Measurements from ENCODE around the gene RASEF.
A peak's percentile ranks its signal among the peaks of the same experiment; 100 is the strongest.

Gene RASEF

DNA sequence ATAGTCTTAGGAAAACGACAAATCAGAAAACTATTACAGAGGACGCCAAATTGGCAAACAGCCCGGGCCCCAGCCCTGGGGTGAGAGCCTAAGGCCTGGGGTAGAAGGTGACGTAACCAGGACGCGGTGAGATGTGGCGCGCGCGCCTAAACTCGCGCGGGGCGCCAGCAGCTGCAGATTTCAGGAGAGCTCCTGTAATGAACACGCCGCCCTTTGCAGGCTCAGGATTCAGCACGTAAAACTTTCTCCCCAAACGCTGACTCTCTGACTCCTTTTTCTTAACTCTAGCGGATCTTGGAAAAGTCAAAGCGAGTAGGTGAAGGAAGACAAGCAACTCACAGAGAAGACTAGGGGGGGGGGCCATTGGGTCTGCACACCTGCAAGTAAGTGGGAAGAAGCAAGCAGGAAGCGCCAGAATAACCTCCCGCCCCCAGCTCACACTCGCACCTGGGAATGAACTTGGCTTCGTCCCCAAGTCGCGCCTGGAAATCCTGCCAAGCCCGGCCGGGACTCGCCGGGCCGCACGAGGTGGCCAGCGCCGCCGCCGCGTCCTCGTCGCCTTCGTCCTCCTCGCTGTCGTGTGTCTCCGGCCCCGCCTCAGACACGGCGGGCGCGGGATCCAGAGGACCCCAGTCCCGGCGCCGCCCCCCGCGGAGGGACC lies 822 bp downstream of the RASEF start:
- in situ Hi-C loops (cut with HindIII; ENCODE audit: low pct_ligation_motif_present, low pct_unique_long_range_greater_than_20kb, low sequenced_read_pairs), result no loop called here
- DNase-seq, result peak; percentile 71

- in situ Hi-C loops (cut with HindIII; ENCODE audit: low pct_ligation_motif_present, low pct_unique_long_range_greater_than_20kb, low sequenced_read_pairs), result no loop called here
- DNase-seq, result peak; percentile 50
Observed at GRCh38 chr9:83061036-83061435, 1.9 kb downstream of the RASEF start.

GRCh38 chr9:83060556-83060955 lies 2.4 kb downstream of the RASEF start:
- DNase-seq, result no peak
- in situ Hi-C loops (cut with HindIII; ENCODE audit: low pct_ligation_motif_present, low pct_unique_long_range_greater_than_20kb, low sequenced_read_pairs), result no loop called here

DNA sequence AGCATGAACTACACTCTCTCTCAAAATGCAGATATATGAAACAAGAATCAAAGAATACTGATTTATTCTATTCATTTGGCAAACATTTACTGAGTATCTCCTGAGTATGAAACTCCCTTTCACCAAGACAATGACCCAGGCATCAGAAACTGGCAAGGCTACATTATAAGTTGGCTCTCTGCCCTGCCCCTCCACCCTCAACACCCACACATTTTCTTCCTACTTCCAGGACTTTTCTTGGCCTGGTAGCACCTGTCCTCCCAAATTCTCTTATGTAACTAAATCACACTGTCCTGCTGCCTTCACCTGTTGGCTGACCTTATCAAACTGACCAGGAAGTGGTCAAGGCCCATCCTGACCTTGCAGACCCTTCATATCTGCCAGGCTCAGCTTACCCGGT lies 3.5 kb downstream of the RASEF start:
- DNase-seq, result no peak
- in situ Hi-C loops (cut with HindIII; ENCODE audit: low pct_ligation_motif_present, low pct_unique_long_range_greater_than_20kb, low sequenced_read_pairs), result no loop called here

- DNase-seq, result no peak
- in situ Hi-C loops (cut with HindIII; ENCODE audit: low pct_ligation_motif_present, low pct_unique_long_range_greater_than_20kb, low sequenced_read_pairs), result no loop called here
Observed at GRCh38 chr9:83056911-83057310, 6.0 kb downstream of the RASEF start.

DNA sequence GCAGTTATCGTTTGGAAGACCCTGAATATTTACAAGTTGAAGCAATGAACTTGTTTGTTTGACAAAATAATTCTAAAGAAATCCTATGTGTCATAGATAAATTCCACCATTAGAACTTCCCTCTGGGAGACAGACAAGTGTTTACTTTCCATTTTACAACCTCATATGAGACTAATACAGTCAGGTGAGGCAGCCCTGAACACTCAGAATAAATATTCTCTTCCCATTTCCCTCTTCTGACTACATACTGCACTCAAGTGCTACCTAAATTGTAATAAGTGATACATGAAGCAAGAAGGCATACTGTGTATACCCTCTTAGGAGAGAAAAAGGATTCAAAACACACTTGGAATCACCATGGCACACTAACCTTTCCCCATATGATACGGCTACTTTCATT lies 6.8 kb downstream of the RASEF start:
- DNase-seq, result no peak
- in situ Hi-C loops (cut with HindIII; ENCODE audit: low pct_ligation_motif_present, low pct_unique_long_range_greater_than_20kb, low sequenced_read_pairs), result no loop called here

DNA sequence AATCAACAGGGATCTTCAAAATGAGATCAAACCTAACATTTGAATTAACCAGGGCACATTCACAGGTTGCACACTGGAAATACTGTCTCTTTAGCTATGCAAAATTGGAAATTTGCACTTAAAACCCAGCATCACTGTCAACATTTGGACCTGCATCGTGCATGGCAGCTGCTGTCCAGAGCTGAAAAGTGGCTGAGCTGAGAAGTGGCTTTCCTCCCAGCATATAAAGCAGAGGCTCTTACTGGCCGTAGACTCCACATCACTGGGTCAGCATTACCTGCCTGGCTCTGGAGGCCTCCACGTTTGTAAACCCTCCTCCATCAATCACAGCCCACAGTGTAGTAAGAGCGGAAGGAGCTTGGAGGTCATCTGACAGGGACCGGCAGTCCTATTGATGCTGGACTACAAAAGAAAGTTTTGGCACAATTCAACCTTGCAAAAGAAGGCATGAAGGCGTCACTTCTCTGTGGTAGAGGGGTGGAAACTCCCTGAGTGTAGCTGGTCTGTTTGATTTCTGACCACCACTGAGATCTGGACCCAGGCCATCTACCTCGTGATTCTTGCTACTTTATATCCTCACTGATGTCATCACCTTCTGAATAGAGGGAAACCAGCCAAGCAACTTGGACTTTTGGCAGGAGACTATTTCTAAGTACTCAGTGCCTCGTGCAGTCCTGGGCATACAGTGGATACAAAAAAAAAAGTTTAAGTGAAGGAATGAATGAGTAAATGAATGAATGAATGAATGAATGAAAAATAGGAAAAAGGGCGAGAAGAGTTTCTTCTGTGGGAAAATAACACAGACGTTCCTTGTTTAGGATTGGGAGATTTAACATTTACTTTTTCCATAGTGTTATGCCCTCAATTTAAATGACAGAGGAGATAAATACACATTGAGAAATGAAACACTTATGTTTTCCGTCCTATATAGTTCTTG lies 14.8 kb downstream of the RASEF start:
- in situ Hi-C loops (cut with HindIII; ENCODE audit: low pct_ligation_motif_present, low pct_unique_long_range_greater_than_20kb, low sequenced_read_pairs), result loop anchor here (25.0 kb wide), 1 partner anchor 889 kb away; no protein-coding TSS in a partner anchor
- DNase-seq, result peak; percentile 85

DNA sequence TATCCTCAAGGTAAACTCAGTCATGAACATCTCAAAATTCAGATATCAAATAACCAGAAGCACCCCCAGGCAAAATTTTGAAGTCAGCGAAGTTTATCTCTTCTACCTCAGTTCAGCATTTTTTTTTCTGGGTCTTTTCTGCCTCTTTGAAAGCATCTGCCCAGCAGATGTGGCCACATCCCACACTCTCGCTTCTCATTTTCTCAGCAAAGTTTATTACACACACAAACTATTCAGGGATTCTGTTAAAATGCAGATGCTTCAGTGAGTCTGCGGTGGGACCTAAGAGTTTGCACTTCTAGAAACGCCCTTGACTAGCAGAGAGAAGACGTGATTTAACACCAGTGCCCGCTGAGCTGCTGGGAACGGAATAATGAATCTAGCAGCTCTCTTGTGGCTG lies 19.3 kb downstream of the RASEF start:
- in situ Hi-C loops (cut with HindIII; ENCODE audit: low pct_ligation_motif_present, low pct_unique_long_range_greater_than_20kb, low sequenced_read_pairs), result loop anchor here (25.0 kb wide), 1 partner anchor 894 kb away; no protein-coding TSS in a partner anchor
- no peak for DNase-seq

DNA sequence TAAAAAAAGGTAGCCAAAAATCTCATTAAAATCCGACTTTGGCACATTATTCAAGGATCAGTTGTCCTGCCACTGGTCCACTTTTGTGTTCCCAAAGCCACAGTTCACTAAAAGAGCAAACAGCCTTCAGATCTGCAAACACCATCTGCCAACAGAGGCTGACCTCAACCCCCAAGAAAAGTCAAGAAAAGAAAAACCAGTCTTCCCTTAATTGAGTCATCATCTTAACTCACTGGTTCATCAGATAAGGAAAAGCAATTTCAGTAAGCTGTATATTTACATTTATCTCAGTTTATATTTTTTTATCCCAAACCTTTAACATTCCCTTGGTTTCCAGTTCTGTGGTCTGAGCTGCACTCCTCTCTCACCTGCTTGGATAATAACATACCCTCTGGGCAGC lies 21.2 kb downstream of the RASEF start:
- in situ Hi-C loops (cut with HindIII; ENCODE audit: low pct_ligation_motif_present, low pct_unique_long_range_greater_than_20kb, low sequenced_read_pairs), result loop anchor here (25.0 kb wide), 1 partner anchor 896 kb away; no protein-coding TSS in a partner anchor
- no peak for DNase-seq

DNA sequence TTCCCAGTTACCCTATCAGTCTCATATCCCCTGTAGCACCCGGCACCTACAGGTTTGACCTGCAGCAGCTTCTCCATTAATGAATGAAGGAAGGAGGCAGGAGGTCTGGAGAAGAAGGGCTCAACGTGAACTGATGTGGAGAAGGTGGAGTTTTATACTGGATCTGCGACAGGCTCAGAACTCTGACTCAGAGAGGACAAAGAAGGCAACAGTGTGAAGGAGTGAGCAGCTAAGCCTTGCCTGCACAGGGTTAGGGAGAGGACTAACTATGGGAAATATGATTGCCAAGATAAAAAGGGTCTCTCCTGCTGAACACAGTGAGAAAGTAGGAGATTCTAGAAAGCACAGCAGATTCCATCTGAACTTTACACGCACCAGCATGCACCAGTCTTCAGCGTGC lies 23.6 kb downstream of the RASEF start:
- in situ Hi-C loops (cut with HindIII; ENCODE audit: low pct_ligation_motif_present, low pct_unique_long_range_greater_than_20kb, low sequenced_read_pairs), result loop anchor here (25.0 kb wide), 1 partner anchor 898 kb away; no protein-coding TSS in a partner anchor
- DNase-seq, result no peak

DNA sequence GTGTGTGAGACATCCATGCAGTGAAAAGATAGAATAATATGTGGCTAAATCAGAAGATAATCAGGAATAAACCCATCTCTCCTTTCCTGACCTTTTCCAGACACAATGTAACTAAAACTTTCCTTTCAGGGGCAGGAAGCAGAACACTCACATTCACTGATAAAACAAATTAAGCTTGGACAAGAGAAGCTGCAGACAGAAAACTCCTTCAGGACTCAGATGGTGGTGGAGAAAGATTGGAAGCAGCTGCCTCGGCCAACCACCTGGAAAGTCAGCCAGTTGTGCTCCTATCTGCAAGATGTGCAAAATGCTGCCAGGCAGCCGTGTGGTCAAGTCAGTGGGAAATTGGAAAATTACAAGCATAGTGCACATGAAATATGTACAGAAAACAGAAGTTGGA lies 26.9 kb downstream of the RASEF start:
- in situ Hi-C loops (cut with HindIII; ENCODE audit: low pct_ligation_motif_present, low pct_unique_long_range_greater_than_20kb, low sequenced_read_pairs), result loop anchor here (25.0 kb wide), 1 partner anchor 901 kb away; no protein-coding TSS in a partner anchor

DNA sequence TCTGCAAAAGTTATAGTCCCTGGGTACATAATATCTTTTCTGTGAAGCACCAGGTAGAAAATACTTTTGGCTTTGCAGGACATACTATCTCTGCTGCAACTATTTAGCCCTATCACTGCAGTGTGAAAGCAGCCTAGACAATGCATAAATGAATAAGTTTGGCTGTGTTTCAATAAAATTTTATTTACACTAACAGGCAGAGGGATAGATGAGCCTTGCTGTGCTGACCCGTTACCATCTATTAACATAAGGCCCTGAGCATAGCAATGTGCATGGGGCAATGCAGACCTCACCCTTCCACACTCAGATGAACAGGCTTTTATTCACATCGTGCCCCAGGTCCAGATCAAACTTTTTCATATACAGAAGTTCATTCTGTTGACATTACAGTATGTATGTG lies 27.8 kb downstream of the RASEF start:
- in situ Hi-C loops (cut with HindIII; ENCODE audit: low pct_ligation_motif_present, low pct_unique_long_range_greater_than_20kb, low sequenced_read_pairs), result loop anchor here (25.0 kb wide), 1 partner anchor 902 kb away; no protein-coding TSS in a partner anchor

More for the DNA sequence above, 26.9 kb downstream of the RASEF start:
- DNase-seq, result no peak

DNA sequence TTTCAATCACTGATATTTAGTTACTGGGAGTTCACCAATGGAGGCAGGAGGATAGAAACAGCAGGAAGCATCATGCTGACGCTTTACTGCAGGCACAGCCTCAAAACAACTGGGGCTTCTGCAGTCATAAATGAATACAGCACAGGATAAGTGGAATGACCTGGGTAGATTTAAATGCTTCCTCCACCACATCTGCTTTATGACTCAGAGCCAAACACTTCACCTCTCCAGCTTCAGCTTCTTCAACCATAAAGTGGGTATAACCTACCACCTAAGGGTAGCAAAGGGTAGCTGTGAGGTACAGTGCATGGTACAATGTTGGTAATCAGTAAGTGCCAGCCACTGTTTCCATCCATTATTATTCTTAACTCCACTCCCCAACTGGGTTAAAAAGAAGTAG lies 28.4 kb downstream of the RASEF start:
- DNase-seq, result peak; percentile 62
- in situ Hi-C loops (cut with HindIII; ENCODE audit: low pct_ligation_motif_present, low pct_unique_long_range_greater_than_20kb, low sequenced_read_pairs), result loop anchor here (25.0 kb wide), 1 partner anchor 903 kb away; no protein-coding TSS in a partner anchor

More for the DNA sequence above, 27.8 kb downstream of the RASEF start:
- no peak for DNase-seq

- in situ Hi-C loops (cut with HindIII; ENCODE audit: low pct_ligation_motif_present, low pct_unique_long_range_greater_than_20kb, low sequenced_read_pairs), result loop anchor here (25.0 kb wide), 1 partner anchor 903 kb away; no protein-coding TSS in a partner anchor
- no peak for DNase-seq
Observed at GRCh38 chr9:83034026-83034425, 28.9 kb downstream of the RASEF start.

GRCh38 chr9:83032065-83032625 lies 30.8 kb downstream of the RASEF start:
- DNase-seq, result no peak
- in situ Hi-C loops (cut with HindIII; ENCODE audit: low pct_ligation_motif_present, low pct_unique_long_range_greater_than_20kb, low sequenced_read_pairs), result loop anchor here (25.0 kb wide), 1 partner anchor 905 kb away; no protein-coding TSS in a partner anchor

GRCh38 chr9:83030391-83031107 lies 32.4 kb downstream of the RASEF start:
- DNase-seq, result no peak
- in situ Hi-C loops (cut with HindIII; ENCODE audit: low pct_ligation_motif_present, low pct_unique_long_range_greater_than_20kb, low sequenced_read_pairs), result loop anchor here (25.0 kb wide), 1 partner anchor 907 kb away; no protein-coding TSS in a partner anchor

DNA sequence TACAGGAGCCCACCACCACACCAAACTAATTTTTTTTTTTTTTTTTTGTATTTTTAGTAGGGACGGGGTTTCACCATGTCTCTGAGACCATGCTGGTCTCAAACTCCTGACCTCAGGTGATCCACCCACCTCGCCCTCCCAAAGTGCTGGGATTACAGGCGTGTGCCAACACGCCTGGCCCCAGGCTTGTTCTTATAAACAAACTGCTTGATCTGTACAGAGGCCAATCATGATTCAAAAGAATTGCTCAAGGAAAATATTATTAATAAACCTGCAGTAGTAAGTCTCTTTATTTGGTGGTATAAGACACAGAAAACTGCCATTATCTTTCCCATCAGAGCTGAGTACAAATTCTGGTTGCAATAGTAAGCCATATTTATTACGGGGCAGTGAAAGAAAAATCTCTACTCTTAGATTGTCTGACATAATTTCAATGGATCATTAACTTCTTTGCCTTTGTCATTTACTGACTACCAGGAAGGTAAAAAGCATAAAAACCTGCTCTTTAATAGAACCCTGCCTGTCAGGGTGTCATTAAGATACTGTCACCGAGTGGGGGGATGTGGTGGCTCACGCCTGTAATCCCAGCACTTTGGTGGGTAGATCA lies 33.3 kb downstream of the RASEF start:
- in situ Hi-C loops (cut with HindIII; ENCODE audit: low pct_ligation_motif_present, low pct_unique_long_range_greater_than_20kb, low sequenced_read_pairs), result loop anchor here (25.0 kb wide), 1 partner anchor 908 kb away; no protein-coding TSS in a partner anchor
- DNase-seq, result no peak
